Fibroblast of mammary gland (primary cell): Measurements from ENCODE around the gene LTBP1.

ENCODE experiments used
- DNase-seq: peaks from one replicate; pipeline ENCODE4 v3.0.0-alpha.2; 2010; ENCODE audit warnings: low read depth
- H3K4me3 ChIP-seq: 2 replicates; pipeline ENCODE4 v1.5.1; 2011; ENCODE audit warnings: low read depth, mild to moderate bottlenecking, low read length, moderate library complexity; ENCODE audit not compliant: control insufficient read depth
- TF ChIP-seq, protein P1 (sequence below): conservative IDR thresholded peaks from 2 replicates; pipeline ENCODE4 v1.5.1; 2011; ENCODE audit warnings: low read depth, low read length, inconsistent platforms; ENCODE audit not compliant: control insufficient read depth, insufficient read depth

LTBP1 gene

DNA sequence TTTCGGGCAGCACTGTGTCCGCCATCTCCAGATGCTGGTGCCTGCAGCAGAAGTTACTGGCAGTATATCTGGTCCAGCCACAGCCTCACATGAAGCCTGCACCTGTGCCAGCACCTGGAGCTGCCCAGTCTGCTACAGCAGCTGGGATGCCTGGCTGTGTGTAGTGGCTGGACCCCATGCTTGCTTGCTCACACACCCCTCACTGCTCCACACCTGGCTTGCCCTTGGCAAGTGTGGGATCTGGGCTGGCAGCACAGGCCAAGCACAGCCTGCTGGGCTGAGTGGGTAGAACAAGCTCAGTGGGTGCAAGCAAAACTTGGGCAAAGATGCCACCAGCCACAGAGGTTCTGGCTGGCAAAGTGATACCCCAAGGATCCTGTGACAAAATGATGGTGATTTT is 320.3 kb downstream of the LTBP1 start:
- no peak for DNase-seq
- no peak overlapping the region for H3K4me3 ChIP-seq
- TF ChIP-seq, protein P1, sequence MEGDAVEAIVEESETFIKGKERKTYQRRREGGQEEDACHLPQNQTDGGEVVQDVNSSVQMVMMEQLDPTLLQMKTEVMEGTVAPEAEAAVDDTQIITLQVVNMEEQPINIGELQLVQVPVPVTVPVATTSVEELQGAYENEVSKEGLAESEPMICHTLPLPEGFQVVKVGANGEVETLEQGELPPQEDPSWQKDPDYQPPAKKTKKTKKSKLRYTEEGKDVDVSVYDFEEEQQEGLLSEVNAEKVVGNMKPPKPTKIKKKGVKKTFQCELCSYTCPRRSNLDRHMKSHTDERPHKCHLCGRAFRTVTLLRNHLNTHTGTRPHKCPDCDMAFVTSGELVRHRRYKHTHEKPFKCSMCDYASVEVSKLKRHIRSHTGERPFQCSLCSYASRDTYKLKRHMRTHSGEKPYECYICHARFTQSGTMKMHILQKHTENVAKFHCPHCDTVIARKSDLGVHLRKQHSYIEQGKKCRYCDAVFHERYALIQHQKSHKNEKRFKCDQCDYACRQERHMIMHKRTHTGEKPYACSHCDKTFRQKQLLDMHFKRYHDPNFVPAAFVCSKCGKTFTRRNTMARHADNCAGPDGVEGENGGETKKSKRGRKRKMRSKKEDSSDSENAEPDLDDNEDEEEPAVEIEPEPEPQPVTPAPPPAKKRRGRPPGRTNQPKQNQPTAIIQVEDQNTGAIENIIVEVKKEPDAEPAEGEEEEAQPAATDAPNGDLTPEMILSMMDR = no peak

DNA sequence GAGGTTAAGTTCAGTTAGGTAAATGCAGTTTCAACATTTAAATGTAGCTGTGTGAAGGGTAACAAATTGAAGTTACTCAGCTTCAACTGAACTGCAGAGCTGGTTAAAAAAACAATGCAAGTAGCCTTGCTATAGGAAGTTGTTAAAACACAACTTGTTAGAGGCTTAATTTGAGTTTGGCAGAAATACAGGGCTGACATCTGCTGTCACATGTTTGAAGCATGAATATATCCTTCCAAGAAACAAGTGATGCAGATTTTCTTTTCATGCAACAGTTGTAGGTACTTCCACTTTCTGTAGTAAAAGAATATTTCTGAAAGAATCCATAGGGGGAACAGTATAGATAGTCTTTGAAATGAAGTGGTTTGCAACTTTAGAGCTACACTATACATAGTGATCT is 321.0 kb downstream of the LTBP1 start:
- no peak overlapping the region for H3K4me3 ChIP-seq
- TF ChIP-seq, protein P1 = no peak
- DNase-seq = peak; percentile 52

DNA sequence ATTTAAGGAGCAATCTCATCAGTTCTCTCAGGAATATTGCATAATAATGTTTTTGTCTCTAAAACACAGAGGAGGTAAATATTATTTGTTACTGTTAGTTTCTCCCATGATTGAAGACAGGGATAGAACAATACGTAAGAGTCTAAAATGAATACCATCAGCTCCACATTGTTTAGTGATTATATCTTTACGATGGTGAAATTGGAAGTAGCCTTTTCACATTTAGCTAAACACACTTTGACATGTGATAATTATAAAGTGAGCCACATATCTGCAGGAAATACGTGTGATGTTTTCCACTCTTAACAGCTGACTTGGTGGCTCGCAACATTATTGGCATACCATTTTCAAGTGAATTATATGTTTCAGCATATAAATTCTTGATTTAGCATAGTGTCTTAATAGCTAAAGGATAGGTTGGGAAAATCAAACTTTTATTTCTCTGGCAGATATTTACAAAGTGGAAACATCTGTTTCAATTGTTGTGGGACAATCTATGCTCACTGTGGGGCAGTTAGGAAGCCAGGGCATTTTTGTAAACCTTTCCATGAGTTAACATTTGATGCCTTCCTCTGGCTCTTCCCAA is 321.6 kb downstream of the LTBP1 start:
- H3K4me3 ChIP-seq = no peak overlapping the region
- TF ChIP-seq, protein P1 = no peak
- no peak for DNase-seq

GRCh38 chr2:33272001-33272400 is 325.2 kb downstream of the LTBP1 start:
- peak; percentile 54 for DNase-seq
- H3K4me3 ChIP-seq = no peak overlapping the region
- TF ChIP-seq, protein P1 = no peak

DNA sequence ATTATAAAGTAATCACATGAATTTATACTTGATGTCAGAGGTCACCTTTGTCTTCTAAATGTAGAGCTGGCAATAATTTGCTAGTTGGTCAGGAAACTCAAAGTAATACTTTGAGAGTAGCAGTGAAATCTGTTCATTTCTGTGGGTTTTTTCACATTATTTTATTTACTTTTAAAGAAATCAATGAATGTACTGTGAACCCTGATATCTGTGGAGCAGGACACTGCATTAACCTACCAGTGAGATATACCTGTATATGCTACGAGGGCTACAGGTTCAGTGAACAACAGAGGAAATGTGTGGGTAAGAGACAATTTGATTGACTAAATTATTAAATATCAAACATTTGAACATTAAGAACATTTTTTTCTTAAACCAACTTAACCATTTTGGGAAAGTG is 326.7 kb downstream of the LTBP1 start:
- H3K4me3 ChIP-seq = no peak overlapping the region
- no peak for DNase-seq
- TF ChIP-seq, protein P1 = no peak

GRCh38 chr2:33274524-33274923 is 327.8 kb downstream of the LTBP1 start:
- no peak for DNase-seq
- H3K4me3 ChIP-seq = no peak overlapping the region
- TF ChIP-seq, protein P1 = no peak
